NCI-H1436 (cell line): ENCODE data around the gene APOC1.

Experiments used
- DNase-seq: peaks from one replicate; lab custom pipeline; 2025; lab: John Stamatoyannopoulos, UW

Gene APOC1

GRCh38 chr19:44955505-44956439, 41.4 kb downstream of the APOC1 start:
- DNase-seq: no peak

- no peak for DNase-seq
Observed at GRCh38 chr19:44957526-44957925, 43.1 kb downstream of the APOC1 start.

GRCh38 chr19:44958090-44958489, 43.7 kb downstream of the APOC1 start:
- DNase-seq: no peak

- DNase-seq: no peak
Observed at GRCh38 chr19:44959691-44960090, 45.3 kb downstream of the APOC1 start.

GRCh38 chr19:44960906-44961728, 46.7 kb downstream of the APOC1 start:
- no peak for DNase-seq

GRCh38 chr19:44961821-44962220, 47.4 kb downstream of the APOC1 start:
- no peak for DNase-seq

- DNase-seq: no peak
Observed at GRCh38 chr19:44968118-44968517, 53.7 kb downstream of the APOC1 start.

- DNase-seq: no peak
Observed at GRCh38 chr19:44968670-44969069, 54.3 kb downstream of the APOC1 start.
